ENCODE data around the gene RAB3IL1.

RAB3IL1 gene

GRCh38 chr11:61903845-61904244 lies 13.5 kb downstream of the RAB3IL1 start:
- no peaks in the 10 kb centered on the region for H3K27me3 ChIP-seq (ENCODE audit: control insufficient read depth, insufficient read depth, low read length)
- WGBS (ENCODE audit: insufficient coverage, insufficient read length), result no CpG with 5 or more reads among the region's 3 CpGs
- no peaks in the 10 kb centered on the region for H3K9me3 ChIP-seq (ENCODE audit: control insufficient read depth, insufficient read depth, low read length)
- H3K4me3 ChIP-seq (ENCODE audit: low read length), result no peak overlapping the region
- H3K4me1 ChIP-seq (ENCODE audit: control insufficient read depth, insufficient read depth, low read length), result no peaks in the 10 kb centered on the region
- H3K36me3 ChIP-seq (ENCODE audit: control insufficient read depth, insufficient read depth, low read length), result no peaks in the 10 kb centered on the region
- DNase-seq (ENCODE audit: low read depth, low spot score), result no peak
- H3K27ac ChIP-seq (ENCODE audit: low read length), result no peak overlapping the region

DNA sequence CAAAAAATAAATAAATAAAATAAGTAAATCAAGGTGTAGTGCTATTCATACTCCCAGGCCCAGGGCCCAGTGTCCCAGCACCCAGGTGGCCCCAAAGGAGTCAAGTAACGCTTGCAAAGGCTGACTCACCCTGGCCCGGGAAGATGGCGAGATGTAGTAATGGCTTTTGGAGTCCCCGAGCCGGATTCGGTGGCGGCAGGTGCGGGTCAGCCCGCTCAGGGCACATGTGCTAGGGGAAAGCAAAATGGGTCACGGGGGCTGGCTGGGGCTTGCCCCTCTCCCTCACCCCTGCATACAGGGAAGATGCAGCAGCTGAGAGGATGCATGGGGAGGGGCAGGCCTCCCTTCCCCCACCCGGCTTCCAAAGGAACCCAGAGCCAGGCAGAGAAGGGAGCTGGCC lies 15.1 kb downstream of the RAB3IL1 start:
- Histone ChIP-seq H3K4me3 (ENCODE audit: low read length) (no peak overlapping the region), H3K4me1 (ENCODE audit: control insufficient read depth, insufficient read depth, low read length) (0 out of 2 replicates have a peak, but pooled peaks cover under 1% of the 10 kb centered on the region), H3K27ac (ENCODE audit: low read length) (no peak overlapping the region), H3K36me3 (ENCODE audit: control insufficient read depth, insufficient read depth, low read length) (no peaks in the 10 kb centered on the region; the same call in 1 of the 2 replicates), H3K27me3 (ENCODE audit: control insufficient read depth, insufficient read depth, low read length) (no peaks in the 10 kb centered on the region), H3K9me3 (ENCODE audit: control insufficient read depth, insufficient read depth, low read length) (no peaks in the 10 kb centered on the region)
- no peak for DNase-seq (ENCODE audit: low read depth, low spot score)
- WGBS (ENCODE audit: insufficient coverage, insufficient read length), result no CpG with 5 or more reads among the region's 11 CpGs

DNA sequence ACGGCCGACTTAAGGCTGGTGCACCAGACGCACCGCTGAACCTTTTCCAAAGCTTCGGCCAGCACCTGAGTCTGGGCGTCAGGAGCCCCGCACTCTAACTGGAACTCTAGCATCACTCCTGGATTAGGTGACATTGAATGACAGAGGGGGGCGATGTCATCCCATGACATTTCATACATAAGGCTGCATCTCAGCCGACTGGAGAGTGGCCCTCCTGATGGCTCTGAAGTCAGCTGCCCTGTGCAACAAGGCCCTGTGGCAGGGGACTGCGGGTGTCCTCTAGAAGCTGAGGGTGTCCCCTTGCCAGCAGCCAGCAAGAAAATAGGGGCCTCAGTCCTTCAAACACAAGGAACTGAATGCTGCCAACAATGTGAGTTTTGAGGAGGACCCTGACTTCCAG lies 16.0 kb downstream of the RAB3IL1 start:
- no peak overlapping the region for H3K4me3 ChIP-seq (ENCODE audit: low read length)
- H3K27ac ChIP-seq (ENCODE audit: low read length), result no peak overlapping the region
- no peak for DNase-seq (ENCODE audit: low read depth, low spot score)
- no peaks in the 10 kb centered on the region; the same call in 1 of the 2 replicates for H3K36me3 ChIP-seq (ENCODE audit: control insufficient read depth, insufficient read depth, low read length)
- no CpG with 5 or more reads among the region's 10 CpGs for WGBS (ENCODE audit: insufficient coverage, insufficient read length)
- H3K4me1 ChIP-seq (ENCODE audit: control insufficient read depth, insufficient read depth, low read length), result 0 out of 2 replicates have a peak, but pooled peaks cover 2% of the 10 kb centered on the region
- H3K27me3 ChIP-seq (ENCODE audit: control insufficient read depth, insufficient read depth, low read length), result no peaks in the 10 kb centered on the region
- H3K9me3 ChIP-seq (ENCODE audit: control insufficient read depth, insufficient read depth, low read length), result no peaks in the 10 kb centered on the region

- Histone ChIP-seq H3K27me3 (ENCODE audit: control insufficient read depth, insufficient read depth, low read length) (no peaks in the 10 kb centered on the region), H3K4me3 (ENCODE audit: low read length) (no peak overlapping the region), H3K9me3 (ENCODE audit: control insufficient read depth, insufficient read depth, low read length) (no peaks in the 10 kb centered on the region), H3K36me3 (ENCODE audit: control insufficient read depth, insufficient read depth, low read length) (no peaks in the 10 kb centered on the region; the same call in 1 of the 2 replicates), H3K27ac (ENCODE audit: low read length) (no peak overlapping the region), H3K4me1 (ENCODE audit: control insufficient read depth, insufficient read depth, low read length) (0 out of 2 replicates have a peak, but pooled peaks cover 2% of the 10 kb centered on the region)
- no CpG with 5 or more reads among the region's 17 CpGs for WGBS (ENCODE audit: insufficient coverage, insufficient read length)
- no peak for DNase-seq (ENCODE audit: low read depth, low spot score)
These were observed 17.1 kb downstream of the RAB3IL1 start for GRCh38 chr11:61900251-61900650.

GRCh38 chr11:61899146-61899841 lies 18.1 kb downstream of the RAB3IL1 start:
- no peaks in the 10 kb centered on the region for H3K9me3 ChIP-seq (ENCODE audit: control insufficient read depth, insufficient read depth, low read length)
- H3K36me3 ChIP-seq (ENCODE audit: control insufficient read depth, insufficient read depth, low read length), result no peaks in the 10 kb centered on the region; the same call in 1 of the 2 replicates
- no peaks in the 10 kb centered on the region for H3K27me3 ChIP-seq (ENCODE audit: control insufficient read depth, insufficient read depth, low read length)
- DNase-seq (ENCODE audit: low read depth, low spot score), result peak; percentile 73
- H3K27ac ChIP-seq (ENCODE audit: low read length), result no peak overlapping the region
- H3K4me3 ChIP-seq (ENCODE audit: low read length), result no peak overlapping the region
- no CpG with 5 or more reads among the region's 27 CpGs for WGBS (ENCODE audit: insufficient coverage, insufficient read length)
- H3K4me1 ChIP-seq (ENCODE audit: control insufficient read depth, insufficient read depth, low read length), result 0 out of 2 replicates have a peak, but pooled peaks cover 2% of the 10 kb centered on the region

DNA sequence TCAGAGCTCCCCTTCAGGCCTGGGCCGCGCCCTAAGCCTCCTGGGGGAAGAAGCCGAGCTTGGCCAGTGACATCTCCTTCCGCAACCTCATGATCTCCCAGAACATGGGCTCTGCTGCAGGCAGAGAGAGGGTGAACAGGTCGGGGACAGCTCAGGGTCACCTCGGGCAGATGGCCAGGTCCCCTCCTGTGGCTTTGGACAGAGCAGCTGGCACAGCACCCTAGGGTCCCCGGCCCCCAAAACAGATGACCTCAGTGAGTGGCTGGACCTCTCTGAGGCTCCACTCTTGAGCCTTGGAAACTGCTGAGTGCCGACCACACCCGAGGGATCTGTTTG lies 19.2 kb downstream of the RAB3IL1 start:
- Histone ChIP-seq H3K36me3 (ENCODE audit: control insufficient read depth, insufficient read depth, low read length) (no peaks in the 10 kb centered on the region; the same call in 1 of the 2 replicates), H3K9me3 (ENCODE audit: control insufficient read depth, insufficient read depth, low read length) (no peaks in the 10 kb centered on the region), H3K27me3 (ENCODE audit: control insufficient read depth, insufficient read depth, low read length) (no peaks in the 10 kb centered on the region), H3K4me1 (ENCODE audit: control insufficient read depth, insufficient read depth, low read length) (0 out of 2 replicates have a peak, but pooled peaks cover 2% of the 10 kb centered on the region), H3K27ac (ENCODE audit: low read length) (no peak overlapping the region), H3K4me3 (ENCODE audit: low read length) (no peak overlapping the region)
- WGBS (ENCODE audit: insufficient coverage, insufficient read length), result no CpG with 5 or more reads among the region's 9 CpGs
- DNase-seq (ENCODE audit: low read depth, low spot score), result no peak

DNA sequence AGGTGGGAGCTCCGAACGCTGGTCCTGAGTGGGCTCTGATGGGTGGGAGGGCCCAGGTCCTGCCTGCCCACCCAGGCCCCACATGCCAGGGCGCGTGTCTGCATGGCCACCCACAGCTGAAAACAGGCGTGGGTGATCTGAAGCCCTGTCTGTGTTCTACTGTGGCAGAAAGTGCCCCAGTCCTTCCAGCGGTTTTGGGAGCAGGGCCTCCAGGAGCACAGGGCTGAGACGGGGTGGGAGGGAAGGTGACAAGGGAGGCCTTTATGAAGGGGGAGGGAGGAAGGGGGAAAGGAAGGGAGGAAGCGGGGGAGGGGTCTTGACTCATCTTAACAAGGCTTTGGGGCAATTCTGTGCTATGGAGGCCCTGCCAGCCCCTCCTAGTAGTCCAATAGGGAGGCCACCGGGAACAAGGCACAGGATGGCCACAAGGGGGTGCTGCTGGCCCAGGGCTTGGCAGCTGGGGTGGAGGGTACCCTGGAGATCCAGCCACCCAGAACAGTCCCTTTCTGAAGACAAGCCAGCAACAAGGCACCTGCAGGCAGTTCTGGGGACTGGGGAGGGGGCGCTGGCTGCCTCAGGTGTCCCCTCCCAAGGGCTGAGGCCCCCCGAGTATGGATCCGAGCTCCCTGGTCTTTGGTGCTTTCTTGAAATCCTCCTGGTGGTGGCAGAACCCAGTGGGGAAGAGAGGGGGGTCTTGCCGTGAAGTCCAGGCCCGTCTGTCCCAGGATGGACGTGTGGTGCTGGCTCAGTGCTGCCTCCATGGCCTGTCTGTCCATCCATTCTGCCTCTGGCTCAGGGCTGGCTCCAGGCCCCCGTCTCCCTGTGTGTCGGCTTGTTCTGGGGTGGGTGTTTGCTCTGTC lies 19.7 kb downstream of the RAB3IL1 start:
- Histone ChIP-seq H3K9me3 (ENCODE audit: control insufficient read depth, insufficient read depth, low read length) (no peaks in the 10 kb centered on the region), H3K4me1 (ENCODE audit: control insufficient read depth, insufficient read depth, low read length) (0 out of 2 replicates have a peak, but pooled peaks cover 2% of the 10 kb centered on the region), H3K27me3 (ENCODE audit: control insufficient read depth, insufficient read depth, low read length) (no peaks in the 10 kb centered on the region), H3K4me3 (ENCODE audit: low read length) (no peak overlapping the region), H3K27ac (ENCODE audit: low read length) (no peak overlapping the region), H3K36me3 (ENCODE audit: control insufficient read depth, insufficient read depth, low read length) (no peaks in the 10 kb centered on the region; the same call in 1 of the 2 replicates)
- peak; percentile 70 for DNase-seq (ENCODE audit: low read depth, low spot score)
- no CpG with 5 or more reads among the region's 17 CpGs for WGBS (ENCODE audit: insufficient coverage, insufficient read length)

GRCh38 chr11:61896665-61897386 lies 20.5 kb downstream of the RAB3IL1 start:
- Histone ChIP-seq H3K27ac (ENCODE audit: low read length) (no peak overlapping the region), H3K36me3 (ENCODE audit: control insufficient read depth, insufficient read depth, low read length) (no peaks in the 10 kb centered on the region; the same call in 1 of the 2 replicates), H3K9me3 (ENCODE audit: control insufficient read depth, insufficient read depth, low read length) (no peaks in the 10 kb centered on the region), H3K4me1 (ENCODE audit: control insufficient read depth, insufficient read depth, low read length) (0 out of 2 replicates have a peak, but pooled peaks cover 2% of the 10 kb centered on the region), H3K27me3 (ENCODE audit: control insufficient read depth, insufficient read depth, low read length) (no peaks in the 10 kb centered on the region), H3K4me3 (ENCODE audit: low read length) (no peak overlapping the region)
- no CpG with 5 or more reads among the region's 15 CpGs for WGBS (ENCODE audit: insufficient coverage, insufficient read length)
- DNase-seq (ENCODE audit: low read depth, low spot score), result no peak

DNA sequence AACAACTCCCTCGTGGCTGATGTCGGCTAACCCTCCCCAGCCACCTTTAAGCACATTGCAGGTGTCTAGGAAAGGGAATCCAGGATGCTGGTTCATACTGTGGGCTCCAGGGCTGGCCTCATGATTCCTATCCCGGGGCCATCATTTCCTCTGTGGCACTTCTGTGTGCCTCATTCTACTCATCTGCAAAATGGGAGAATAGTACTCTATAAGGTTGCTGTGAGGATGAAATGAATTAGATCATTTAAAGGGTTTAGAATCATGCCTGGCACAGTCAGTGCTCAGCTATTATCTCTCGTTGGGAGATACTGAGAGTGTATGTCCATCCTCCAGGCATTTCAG lies 21.7 kb downstream of the RAB3IL1 start:
- H3K4me1 ChIP-seq (ENCODE audit: control insufficient read depth, insufficient read depth, low read length), result peaks cover 3% of the 10 kb centered on the region; the same call in 1 of the 2 replicates
- no peak overlapping the region for H3K27ac ChIP-seq (ENCODE audit: low read length)
- H3K9me3 ChIP-seq (ENCODE audit: control insufficient read depth, insufficient read depth, low read length), result no peaks in the 10 kb centered on the region
- no peaks in the 10 kb centered on the region; the same call in 1 of the 2 replicates for H3K36me3 ChIP-seq (ENCODE audit: control insufficient read depth, insufficient read depth, low read length)
- H3K27me3 ChIP-seq (ENCODE audit: control insufficient read depth, insufficient read depth, low read length), result no peaks in the 10 kb centered on the region
- H3K4me3 ChIP-seq (ENCODE audit: low read length), result no peak overlapping the region
- no peak for DNase-seq (ENCODE audit: low read depth, low spot score)
- WGBS (ENCODE audit: insufficient coverage, insufficient read length), result no CpG with 5 or more reads among the region's 4 CpGs

All from iPS DF 6.9 (cell line).